Natural killer cell (primary cell): ENCODE results near the gene FTO. TPM values are rescaled to one million over a fixed set of nuclear protein-coding genes. Genes with fewer than 3 reads are reported as not detected.

ENCODE experiments used
- ATAC-seq, 3 donors: fragments of 150-1000 bp in 2 of 3; fragments of 200-7000 bp in 1 of 3; cut with Tn5 transposase; 1 replicate in 1 of 3; 2 replicates in 2 of 3; pipeline ENCODE4 v1.10.0; 2021; ENCODE audit warnings: mild to moderate bottlenecking in 2 of 3, moderate library complexity in 2 of 3
- DNase-seq, 2 donors: peaks; one replicate each; pipeline versions ENCODE4 v3.0.0 to v3.0.0-alpha.2; 2013 to 2021; ENCODE audit warnings: mixed read lengths in 1 of 2
- H3K27ac ChIP-seq: one replicate; pipeline ENCODE4 v1.5.1; 2013; ENCODE audit warnings: mild to moderate bottlenecking, low read length
- H3K27me3 ChIP-seq: one replicate; pipeline ENCODE4 v1.6.1; 2013; ENCODE audit warnings: low read length; ENCODE audit not compliant: control insufficient read depth, insufficient read depth
- H3K36me3 ChIP-seq: one replicate; pipeline ENCODE4 v1.6.1; 2013; ENCODE audit warnings: low read length; ENCODE audit not compliant: control insufficient read depth, insufficient read depth
- H3K4me1 ChIP-seq: one replicate; pipeline ENCODE4 v1.6.1; 2013; ENCODE audit warnings: low read length; ENCODE audit not compliant: control insufficient read depth, insufficient read depth
- H3K4me3 ChIP-seq: one replicate; pipeline ENCODE4 v1.5.1; 2013; ENCODE audit warnings: low read length
- H3K9me3 ChIP-seq: one replicate; pipeline ENCODE4 v1.6.1; 2013; ENCODE audit warnings: low read length; ENCODE audit not compliant: control insufficient read depth, insufficient read depth
- H3K27ac Mint-ChIP-seq, 2 donors: one replicate each; pipeline ENCODE4 v1.8.0; 2022; ENCODE audit warnings: mild to moderate bottlenecking in 2 of 2, mixed read lengths in 2 of 2, moderate library complexity in 1 of 2
- H3K27me3 Mint-ChIP-seq, 2 donors: one replicate each; pipeline ENCODE4 v1.8.0; 2022; ENCODE audit warnings: low read depth in 2 of 2, mixed read lengths in 2 of 2
- H3K36me3 Mint-ChIP-seq: one replicate; pipeline ENCODE4 v1.8.0; 2022; ENCODE audit warnings: mixed read lengths
- H3K4me1 Mint-ChIP-seq, 2 donors: one replicate each; pipeline ENCODE4 v1.8.0; 2022; ENCODE audit warnings: mixed read lengths in 2 of 2
- H3K4me3 Mint-ChIP-seq: one replicate; pipeline ENCODE4 v1.8.0; 2022; ENCODE audit warnings: mild to moderate bottlenecking, moderate library complexity, mixed read lengths
- H3K9me3 Mint-ChIP-seq, 2 donors: one replicate each; pipeline ENCODE4 v1.8.0; 2022; ENCODE audit warnings: mixed read lengths in 2 of 2
- WGBS: methylation state at CpG from one replicate; pipeline ENCODE4 v1.1.7; 2013; ENCODE audit warnings: missing lambda C conversion rate; ENCODE audit not compliant: insufficient coverage; 5-methylcytosine and 5-hydroxymethylcytosine counted together
- intact Hi-C: fragments of 100-400 bp; cut with micrococcal nuclease; formaldehyde crosslinking; loops from one replicate; pipeline ENCODE4 v1.14.2; 2022
- total RNA-seq, 4 donors: library from RNA; stranded (reverse); fragments of 120-200 nt in 1 of 4; gene quantifications; one replicate each; pipeline versions ENCODE4 v1.2.3 to v1.2.4, GENCODE V29; 2013 to 2022
- TF ChIP-seq, protein P1 (sequence below): fragments of 200-600 bp; IDR thresholded peaks from one replicate; pipeline ENCODE4 v1.8.0; 2022; ENCODE audit warnings: antibody characterized with exemption

FTO gene
- total RNA-seq, 3 donors from 2014 or later (not counting 1 experiment from before 2014, with no cell fraction given) = 55.4 to 70.5 (median 55.4) TPM

DNA sequence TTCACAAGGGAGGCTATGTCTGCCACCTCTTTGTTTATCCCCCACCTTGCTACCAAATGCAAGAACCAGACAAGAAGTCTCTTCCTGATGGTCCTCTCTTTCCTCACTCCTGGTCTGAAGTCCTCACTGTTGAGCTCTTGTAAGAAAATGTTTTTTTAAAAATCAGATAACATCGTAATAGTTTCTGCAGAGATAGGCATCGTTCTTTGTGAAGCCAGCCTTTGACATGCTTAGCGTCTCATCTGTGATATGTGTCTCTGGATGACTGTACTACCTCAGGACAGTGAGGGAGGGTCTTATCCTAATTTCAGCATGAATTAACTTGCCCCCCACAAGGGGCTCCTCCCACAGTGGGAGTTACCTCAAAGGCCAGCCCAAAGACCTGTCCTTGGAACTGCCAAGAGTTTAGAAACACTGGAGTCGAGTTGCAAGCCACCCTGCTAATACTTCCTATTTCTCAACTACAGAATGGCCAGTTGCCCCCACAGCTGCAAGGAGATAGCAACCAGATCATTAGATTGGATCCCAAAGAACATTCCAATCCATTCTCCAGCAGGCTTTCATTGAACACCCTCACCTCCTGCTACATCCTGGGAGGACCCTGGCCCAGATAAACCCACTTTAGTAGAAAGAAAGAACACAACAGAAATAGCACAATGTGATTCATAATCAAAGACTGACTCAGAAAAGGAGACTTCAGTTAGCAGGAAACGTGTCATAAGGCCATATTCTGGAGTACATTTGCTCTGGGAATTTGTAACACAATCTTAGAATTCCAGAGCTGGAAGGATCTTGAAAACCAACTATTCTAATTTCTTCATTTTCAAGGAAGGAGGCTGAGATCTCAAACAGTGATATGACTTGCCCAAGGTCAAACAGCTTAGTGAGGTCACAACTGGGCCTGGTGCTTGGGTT lies 431.7 kb downstream of the FTO start:
- no peaks in the 10 kb centered on the region for H3K9me3 ChIP-seq
- ATAC-seq = no peak
- no peak overlapping the region for H3K4me3 ChIP-seq
- Mint-ChIP-seq H3K4me1 (no peaks in the 10 kb centered on the region), H3K9me3 (peaks cover 0 to 2% of the 10 kb centered on the region in 2 donors), H3K27ac (no peak overlapping the region), H3K4me3 (no peak overlapping the region), H3K36me3 (no peaks in the 10 kb centered on the region), H3K27me3 (peaks cover 10 to 13% of the 10 kb centered on the region in 2 donors)
- intact Hi-C loops = no loop called here
- DNase-seq = no peak
- H3K4me1 ChIP-seq = no peaks in the 10 kb centered on the region
- 77% methylated on average over 5 of the region's 5 CpGs for WGBS
- H3K36me3 ChIP-seq = no peaks in the 10 kb centered on the region
- H3K27me3 ChIP-seq = no peaks in the 10 kb centered on the region
- TF ChIP-seq, protein P1, sequence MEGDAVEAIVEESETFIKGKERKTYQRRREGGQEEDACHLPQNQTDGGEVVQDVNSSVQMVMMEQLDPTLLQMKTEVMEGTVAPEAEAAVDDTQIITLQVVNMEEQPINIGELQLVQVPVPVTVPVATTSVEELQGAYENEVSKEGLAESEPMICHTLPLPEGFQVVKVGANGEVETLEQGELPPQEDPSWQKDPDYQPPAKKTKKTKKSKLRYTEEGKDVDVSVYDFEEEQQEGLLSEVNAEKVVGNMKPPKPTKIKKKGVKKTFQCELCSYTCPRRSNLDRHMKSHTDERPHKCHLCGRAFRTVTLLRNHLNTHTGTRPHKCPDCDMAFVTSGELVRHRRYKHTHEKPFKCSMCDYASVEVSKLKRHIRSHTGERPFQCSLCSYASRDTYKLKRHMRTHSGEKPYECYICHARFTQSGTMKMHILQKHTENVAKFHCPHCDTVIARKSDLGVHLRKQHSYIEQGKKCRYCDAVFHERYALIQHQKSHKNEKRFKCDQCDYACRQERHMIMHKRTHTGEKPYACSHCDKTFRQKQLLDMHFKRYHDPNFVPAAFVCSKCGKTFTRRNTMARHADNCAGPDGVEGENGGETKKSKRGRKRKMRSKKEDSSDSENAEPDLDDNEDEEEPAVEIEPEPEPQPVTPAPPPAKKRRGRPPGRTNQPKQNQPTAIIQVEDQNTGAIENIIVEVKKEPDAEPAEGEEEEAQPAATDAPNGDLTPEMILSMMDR = no peak
- no peak overlapping the region for H3K27ac ChIP-seq

DNA sequence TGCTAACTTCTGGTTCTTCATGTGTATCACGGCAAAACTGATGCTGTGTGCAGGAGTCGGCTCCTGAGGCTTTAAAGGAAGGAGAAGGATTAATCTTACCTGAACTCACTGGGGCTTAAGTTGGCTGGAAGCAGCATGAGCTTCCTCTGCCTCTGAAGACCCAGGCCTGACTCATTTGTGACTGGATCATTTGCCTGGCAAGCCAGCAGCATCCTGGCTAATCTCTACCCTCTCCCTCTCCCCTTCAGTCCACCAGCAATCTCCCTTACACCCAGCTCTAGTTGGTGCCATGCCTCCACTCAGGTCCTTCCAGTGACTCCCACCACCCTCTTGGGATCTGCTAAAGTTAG lies 432.3 kb downstream of the FTO start:
- Mint-ChIP-seq H3K9me3 (no peaks in the 10 kb centered on the region), H3K4me3 (no peak overlapping the region), H3K27me3 (peaks cover 6 to 10% of the 10 kb centered on the region in 2 donors), H3K36me3 (no peaks in the 10 kb centered on the region), H3K4me1 (no peaks in the 10 kb centered on the region), H3K27ac (no peak overlapping the region)
- Histone ChIP-seq H3K4me3 (no peak overlapping the region), H3K36me3 (no peaks in the 10 kb centered on the region), H3K9me3 (no peaks in the 10 kb centered on the region), H3K4me1 (no peaks in the 10 kb centered on the region), H3K27me3 (no peaks in the 10 kb centered on the region), H3K27ac (no peak overlapping the region)
- DNase-seq = no peak
- WGBS = 82% methylated on average over 2 of the region's 2 CpGs
- TF ChIP-seq, protein P1 = no peak
- ATAC-seq = no peak
- intact Hi-C loops = no loop called here

DNA sequence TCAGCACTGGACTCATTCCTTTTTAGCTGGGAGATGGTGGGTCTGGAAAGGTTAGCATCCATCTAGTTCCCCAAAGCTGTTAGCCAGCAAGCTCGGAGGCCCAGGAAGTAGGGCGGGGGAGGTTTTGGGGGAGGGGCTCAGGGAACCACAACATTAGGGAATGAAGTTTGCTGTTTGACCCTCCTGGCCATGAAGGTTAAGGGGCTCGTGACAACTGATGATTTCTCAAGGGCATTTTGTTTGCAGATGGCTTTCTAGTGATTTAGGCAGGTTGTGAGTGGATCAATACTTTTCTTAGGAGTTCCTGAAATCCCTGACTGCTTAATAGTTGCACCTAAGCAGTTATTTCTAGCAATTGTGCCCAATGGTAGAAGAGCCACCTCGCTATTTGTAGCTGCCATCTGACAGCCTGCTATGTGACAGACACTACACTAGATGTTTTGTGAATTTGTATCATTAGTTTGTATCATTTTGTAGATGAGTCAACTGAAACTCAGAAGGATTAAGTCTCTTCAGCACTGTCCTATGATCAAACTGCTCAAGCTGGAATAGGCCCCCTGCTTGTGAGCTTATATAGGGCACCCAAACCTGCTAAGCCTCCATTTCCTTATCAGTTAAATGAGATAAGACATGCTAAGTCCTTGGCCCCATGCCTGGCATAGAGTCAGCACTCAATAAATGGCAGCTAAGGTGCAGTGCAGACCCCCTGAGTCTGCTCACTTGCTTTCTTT lies 436.3 kb downstream of the FTO start:
- no peaks in the 10 kb centered on the region for H3K36me3 ChIP-seq
- peaks cover 0 to 20% of the 10 kb centered on the region in 2 donors for H3K27me3 Mint-ChIP-seq
- no peaks in the 10 kb centered on the region for H3K9me3 Mint-ChIP-seq
- H3K4me3 Mint-ChIP-seq = no peak overlapping the region
- no peaks in the 10 kb centered on the region for H3K4me1 Mint-ChIP-seq
- no peaks in the 10 kb centered on the region for H3K36me3 Mint-ChIP-seq
- no peaks in the 10 kb centered on the region for H3K27me3 ChIP-seq
- intact Hi-C loops = no loop called here
- no peak overlapping the region for H3K27ac ChIP-seq
- H3K4me3 ChIP-seq = no peak overlapping the region
- DNase-seq = no peak
- ATAC-seq = no peak
- TF ChIP-seq, protein P1 = no peak
- WGBS = 83% methylated on average over 4 of the region's 4 CpGs
- H3K27ac Mint-ChIP-seq = no peak overlapping the region
- no peaks in the 10 kb centered on the region for H3K9me3 ChIP-seq
- H3K4me1 ChIP-seq = no peaks in the 10 kb centered on the region
